CD4-positive, alpha-beta T cell treated with Interleukin-4 for 1 hour (primary cell): ENCODE results near the gene OR51I1.

ENCODE experiments used
- DNase-seq, 2 donors: peaks; one replicate each; pipeline ENCODE4 v3.0.0-alpha.2; 2020 to 2022

The OR51I1 gene, protein sequence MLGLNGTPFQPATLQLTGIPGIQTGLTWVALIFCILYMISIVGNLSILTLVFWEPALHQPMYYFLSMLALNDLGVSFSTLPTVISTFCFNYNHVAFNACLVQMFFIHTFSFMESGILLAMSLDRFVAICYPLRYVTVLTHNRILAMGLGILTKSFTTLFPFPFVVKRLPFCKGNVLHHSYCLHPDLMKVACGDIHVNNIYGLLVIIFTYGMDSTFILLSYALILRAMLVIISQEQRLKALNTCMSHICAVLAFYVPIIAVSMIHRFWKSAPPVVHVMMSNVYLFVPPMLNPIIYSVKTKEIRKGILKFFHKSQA

DNA sequence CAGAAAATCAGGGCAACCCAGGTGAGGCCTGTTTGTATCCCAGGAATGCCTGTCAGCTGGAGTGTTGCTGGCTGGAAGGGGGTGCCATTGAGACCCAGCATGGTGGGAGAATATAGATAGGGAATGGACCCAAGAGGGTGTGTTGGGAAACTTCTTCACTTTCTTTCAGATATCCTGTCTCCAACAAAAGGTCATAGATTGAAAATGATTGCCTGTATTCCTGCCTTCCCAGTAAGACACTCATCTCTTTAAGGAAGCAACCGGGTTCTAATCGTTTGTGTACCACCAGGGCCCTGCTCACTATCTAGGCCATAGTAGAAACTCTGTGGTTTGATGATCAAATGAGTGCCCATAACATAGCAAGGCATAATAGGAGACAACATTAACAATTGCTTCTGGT is at the start of gene OR51I1:
Gene OR51I1 (minus strand): TSS at position 101 of the 400 bp plus-strand sequence. CDS start 0 bp downstream, at position 101.
- DNase-seq: no peak

DNA sequence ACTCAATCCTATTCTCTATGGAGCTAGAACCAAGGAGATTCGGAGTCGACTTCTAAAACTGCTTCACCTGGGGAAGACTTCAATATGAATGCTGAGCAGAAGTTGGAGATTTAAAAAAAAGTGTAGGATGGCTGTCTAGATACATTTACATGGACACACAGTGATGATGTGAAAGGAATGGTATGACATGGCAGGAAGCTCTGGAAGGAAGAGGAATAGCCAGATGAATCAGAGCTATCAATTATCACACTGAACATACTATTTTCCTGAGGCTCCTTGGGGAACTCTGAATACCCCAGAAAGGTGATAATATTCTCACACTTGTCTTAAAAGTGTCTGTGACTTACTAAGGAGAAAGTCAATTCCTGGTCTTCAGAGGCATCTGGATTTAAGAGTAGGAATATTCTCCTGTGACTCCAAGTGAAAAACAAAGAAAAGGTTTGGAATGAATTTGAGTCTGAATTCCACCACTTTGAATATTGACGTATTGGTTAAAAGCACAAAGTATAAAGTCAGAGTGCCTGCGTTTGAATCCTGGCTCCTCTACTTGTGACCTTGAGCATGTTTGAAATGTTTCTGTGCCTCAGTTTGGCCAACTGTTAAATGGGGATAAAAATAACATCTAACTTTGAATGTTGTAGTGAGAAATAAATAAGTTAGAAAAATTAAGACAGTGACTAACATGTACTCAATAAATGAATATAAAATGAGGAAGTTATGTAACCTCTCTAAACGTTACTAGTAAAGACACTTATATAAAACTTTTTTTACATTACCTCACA is 48.5 kb upstream of the OR51I1 start:
- DNase-seq: no peak

DNA sequence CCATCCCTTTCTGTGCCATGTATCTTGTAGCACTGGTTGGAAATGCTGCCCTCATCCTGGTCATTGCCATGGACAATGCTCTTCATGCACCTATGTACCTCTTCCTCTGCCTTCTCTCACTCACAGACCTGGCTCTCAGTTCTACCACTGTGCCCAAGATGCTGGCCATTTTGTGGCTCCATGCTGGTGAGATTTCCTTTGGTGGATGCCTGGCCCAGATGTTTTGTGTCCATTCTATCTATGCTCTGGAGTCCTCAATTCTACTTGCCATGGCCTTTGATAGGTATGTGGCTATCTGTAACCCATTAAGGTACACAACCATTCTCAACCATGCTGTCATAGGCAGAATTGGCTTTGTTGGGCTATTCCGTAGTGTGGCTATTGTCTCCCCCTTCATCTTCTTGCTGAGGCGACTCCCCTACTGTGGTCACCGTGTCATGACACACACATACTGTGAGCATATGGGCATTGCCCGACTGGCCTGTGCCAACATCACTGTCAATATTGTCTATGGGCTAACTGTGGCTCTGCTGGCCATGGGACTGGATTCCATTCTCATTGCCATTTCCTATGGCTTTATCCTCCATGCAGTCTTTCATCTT is 47.6 kb upstream of the OR51I1 start:
- DNase-seq: no peak

DNA sequence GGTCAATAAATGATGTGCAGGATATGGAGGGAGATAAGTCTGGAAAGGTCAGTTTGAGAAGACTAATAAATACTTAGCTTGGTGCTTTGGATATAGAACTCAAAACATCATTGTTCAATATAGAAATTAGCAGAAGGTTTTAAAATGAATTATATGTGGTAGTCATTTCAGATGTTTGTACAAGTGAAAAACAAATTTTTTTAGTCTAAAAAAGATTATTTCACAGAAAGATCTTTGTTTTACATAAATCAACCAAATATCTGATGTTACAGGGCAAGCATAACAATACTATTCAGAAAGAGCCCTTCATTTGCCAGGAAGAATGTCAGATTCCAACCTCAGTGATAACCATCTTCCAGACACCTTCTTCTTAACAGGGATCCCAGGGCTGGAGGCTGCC is 47.1 kb upstream of the OR51I1 start, which contains the start of gene OR52D1:
Gene OR52D1 (plus strand): TSS at position 301 of the 400 bp plus-strand sequence. CDS start 22 bp downstream, at position 323.
- DNase-seq: no peak

DNA sequence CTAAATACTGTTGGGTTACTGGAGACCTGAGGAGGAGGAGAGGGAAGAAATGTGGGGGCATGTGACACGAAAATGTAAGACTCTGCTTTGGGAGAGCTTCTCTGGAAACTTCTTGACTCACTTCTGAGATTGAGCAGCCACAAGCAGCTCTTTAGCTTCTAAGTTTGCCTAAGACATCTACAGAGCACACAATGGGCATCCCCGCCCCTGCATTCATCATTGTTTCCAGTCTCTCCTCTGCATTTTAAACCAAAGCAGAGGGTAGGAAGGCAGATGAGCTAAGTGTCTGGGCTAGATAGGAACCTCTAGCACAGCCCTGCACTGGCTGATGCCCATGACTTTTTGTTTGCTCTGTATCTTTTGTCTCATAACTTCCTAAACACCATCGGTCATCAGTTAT is 45.1 kb upstream of the OR51I1 start:
- no peak for DNase-seq

DNA sequence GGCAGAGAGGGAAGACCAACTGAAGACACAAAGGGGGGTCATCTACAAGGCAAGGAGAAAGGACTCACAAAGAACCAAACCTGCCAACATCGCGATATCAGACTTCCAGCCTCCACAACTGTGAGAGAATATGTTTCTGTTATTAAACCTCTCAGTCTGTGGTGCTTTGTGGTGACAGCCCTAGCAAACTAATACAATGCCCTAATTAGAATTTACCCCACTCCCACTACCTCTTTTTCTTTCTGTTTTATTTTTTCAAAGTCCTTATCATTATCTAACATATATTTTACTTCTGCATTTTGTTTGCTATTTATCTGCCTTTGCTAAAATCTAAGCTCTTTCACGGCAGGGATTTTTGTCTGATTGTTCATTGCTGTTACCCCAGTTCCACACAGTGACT is 44.7 kb upstream of the OR51I1 start:
- no peak for DNase-seq

DNA sequence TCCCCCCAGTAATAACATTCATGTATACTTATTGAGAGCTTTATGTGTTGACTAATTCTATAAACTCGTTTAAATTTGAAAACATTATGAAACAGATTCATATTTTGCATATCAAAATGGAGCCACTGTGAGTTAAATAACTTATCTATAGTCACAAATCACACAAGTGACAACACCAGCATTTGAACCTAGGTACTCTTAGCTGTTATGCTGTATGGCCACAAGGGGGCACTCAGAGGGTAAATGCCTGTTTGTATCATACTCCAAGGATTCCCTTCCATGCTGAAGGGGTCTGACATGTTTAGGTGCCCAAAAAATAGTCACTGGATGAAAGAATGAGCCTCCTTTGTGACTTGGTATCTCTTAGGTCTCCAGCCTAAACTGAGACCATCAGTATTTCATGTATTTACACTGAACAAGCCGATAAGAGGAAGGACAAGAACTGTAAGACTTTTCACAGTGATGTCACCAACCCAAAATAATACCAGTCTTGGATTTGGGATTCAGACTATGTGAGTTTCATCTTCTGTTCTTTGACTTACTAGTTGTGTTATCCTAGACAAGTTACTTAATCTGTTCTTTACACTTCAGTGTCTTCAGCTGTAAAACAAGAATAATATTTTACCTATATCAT is 35.0 kb upstream of the OR51I1 start:
- peak; percentile 30 to 43 for DNase-seq

DNA sequence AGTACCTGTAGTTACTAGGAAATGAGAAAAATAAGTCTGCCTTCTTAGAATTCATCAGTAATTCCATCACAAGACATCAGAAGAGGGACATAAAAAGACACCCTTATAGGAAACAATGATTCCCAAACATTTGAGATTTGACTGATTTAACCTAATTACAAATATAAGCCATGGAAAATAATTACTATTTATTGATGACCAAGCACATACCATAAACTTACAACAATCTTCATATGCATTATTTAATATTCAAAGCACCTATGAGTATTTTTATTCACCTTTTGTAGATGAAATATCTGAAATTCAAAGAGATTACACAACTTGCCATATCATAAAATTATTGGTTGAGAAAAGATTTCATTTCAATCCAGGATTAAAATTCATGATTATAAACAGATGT is 32.6 kb upstream of the OR51I1 start:
- no peak for DNase-seq

DNA sequence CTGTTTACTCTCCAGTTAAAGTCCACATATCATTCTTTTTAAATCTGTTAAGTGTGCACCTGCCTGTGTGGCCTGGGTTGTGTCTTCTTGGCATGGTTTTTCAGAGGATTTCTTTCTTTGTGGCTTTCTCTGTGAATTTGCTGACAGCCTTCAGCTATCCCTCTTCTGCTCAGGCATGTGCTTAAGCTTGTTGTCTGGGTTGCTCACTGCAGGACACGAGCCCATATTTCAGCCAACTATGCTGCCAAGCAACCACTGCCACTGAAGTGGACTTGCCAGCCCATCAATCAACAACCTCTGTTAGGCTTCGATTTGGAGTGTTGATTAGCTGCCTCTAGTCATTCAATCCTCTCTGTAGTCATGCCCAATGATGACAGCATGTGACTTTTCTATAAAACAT is 26.2 kb upstream of the OR51I1 start:
- DNase-seq: no peak

DNA sequence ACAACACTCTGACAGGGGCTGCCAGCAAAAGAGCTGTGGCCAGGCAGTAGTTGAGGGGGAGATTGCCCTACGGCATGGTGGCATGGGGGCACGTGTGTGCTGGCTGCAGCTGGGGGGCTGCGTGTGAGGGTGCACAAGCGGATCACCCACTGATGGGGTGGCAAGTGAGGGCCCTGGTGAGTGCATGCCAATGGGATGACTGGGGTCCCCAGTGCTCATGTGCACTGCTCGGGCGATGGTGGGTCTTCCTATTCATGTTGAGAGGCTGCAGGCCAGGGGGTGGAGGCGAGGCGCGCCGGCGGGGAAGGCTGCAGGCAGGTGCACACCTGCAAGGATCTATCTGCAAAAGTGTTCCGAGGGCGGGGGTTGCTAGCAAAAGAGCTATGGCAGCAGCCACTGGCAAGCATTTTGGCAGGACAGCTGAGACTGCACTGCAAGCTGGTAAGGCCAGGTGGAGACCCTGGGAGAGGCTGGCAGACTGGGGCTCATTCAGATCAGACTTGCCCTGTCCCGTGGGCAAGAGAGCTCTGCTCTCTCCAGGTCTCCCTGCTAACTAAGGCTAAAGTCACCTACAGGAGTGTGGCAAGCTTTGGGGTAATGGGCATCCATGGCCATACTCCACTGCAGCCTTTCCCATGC is 19.8 kb upstream of the OR51I1 start:
- no peak for DNase-seq

DNA sequence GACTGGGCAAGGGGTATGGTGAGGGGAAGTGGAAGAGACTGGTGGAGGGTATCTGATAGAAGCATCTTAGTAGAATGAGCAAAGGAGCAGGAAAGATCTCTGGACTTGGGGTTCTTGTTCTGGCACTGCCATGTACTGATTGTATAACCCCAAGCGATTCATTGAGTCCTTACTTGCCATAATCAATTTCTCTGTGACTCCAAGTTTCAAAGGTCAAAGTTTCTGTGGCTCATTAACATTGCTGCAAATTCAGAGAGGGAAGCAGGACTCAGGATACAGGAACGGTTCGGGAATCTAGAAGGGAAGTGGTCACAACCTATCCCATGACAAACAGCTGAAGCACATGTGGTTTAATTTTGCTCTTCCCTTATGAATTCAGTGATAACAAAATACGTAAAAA is 8.1 kb upstream of the OR51I1 start:
- no peak for DNase-seq

DNA sequence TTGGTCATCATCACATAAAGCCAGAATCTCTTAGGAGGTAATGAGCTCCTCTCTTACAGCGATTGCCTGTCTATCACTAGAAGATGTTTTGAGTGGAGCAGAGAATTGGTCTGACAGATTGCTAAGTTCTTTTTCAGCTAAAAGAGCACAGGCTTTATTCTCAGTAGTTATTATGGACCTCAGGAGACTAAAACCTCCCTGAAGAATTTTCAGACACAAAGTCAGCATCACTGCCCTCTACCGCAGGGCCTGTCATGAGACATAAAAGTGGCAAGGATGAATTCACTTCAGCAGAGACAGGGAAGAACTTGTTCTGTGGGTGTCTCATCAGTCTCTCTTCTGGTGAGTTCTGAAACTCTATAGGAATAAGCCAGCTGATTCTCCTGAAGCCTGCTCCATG is 7.7 kb upstream of the OR51I1 start, which contains the start of gene OR51I2:
Gene OR51I2 (plus strand): TSS at position 301 of the 400 bp plus-strand sequence. CDS start 4,166 bp downstream, outside the sequence.
- no peak for DNase-seq

DNA sequence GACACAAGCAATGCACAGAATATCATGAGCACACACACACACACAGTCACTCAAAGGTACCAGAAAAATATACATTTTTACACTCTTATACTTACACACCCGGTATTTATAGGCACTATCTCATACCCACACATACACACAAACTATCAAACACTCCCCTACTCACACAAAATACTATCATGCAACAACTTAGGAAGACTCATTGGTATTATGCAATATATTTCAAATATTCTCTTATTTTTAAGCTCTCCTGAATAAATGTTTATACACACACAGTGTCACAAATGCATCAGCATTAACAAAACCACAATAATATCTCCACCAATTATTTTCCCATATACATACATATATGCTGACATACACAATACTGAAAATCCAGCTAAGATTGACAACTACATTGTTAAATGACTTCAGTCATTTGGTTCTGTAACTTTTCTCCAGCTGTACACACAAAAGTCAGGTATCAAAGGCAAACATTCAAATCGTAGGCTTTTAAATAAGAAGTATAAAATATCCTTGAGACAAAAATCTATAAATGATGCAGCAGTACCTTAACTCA is 2.6 kb upstream of the OR51I1 start:
- DNase-seq: no peak

DNA sequence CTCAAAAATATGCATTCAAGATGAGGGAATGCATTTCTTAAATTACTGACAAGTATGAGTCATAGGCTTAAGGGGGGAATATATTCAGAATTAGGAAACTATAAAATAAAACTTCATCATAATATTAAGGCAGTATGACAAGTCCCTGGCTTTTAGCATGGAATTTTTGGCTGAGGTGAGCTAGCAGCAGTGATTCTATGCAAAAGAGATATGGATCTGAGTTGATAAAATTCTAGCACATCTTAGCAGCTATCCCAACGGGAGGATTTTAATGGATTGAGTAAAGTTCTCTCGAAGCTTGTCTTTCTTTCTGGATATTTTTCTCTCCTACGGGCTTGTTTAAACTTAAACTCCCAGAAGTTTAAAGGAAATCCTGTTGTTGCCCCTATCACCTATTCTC is 18.2 kb downstream of the OR51I1 start:
- no peak for DNase-seq

DNA sequence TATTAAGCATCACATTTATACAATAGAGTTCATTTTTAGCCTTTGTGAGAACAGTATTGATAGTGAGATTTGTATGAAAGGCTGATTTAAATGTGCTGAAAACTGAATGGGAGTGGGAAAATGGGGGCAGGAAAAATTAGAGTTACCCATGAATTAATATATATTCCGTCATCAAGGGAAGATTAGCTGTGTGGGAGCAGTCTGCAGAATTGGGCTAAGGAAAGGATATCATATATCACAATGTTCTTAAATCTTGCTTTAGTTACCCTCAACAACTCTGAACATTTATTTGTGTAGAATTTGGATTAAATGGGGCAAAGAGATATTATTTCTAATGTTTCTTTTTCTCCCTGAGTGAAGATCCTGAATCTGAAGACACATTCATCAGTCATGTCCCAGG is 19.5 kb downstream of the OR51I1 start, which contains the start of gene OR51Q1:
Gene OR51Q1 (plus strand): TSS at position 301 of the 400 bp plus-strand sequence. CDS start 90 bp downstream, at position 391.
- DNase-seq: no peak

DNA sequence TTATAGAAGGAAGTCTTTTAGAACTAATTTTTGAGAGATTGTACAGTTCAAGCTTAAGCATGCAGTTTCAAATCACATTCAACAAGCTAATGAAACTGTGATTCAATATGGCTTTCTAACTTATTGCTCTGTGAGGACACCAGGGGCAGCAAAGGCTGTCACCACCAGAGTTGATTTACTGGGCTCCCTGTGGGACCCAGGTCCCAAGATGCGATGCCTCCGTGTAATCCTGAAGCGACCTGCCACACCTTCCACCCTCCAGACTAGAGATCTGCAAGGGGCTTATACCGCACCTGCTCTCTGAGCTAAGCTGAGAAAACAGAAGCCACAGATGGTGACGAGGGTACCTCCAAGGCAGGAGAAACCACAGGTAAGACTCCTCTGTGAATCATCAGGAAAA is 20.3 kb downstream of the OR51I1 start:
- no peak for DNase-seq

DNA sequence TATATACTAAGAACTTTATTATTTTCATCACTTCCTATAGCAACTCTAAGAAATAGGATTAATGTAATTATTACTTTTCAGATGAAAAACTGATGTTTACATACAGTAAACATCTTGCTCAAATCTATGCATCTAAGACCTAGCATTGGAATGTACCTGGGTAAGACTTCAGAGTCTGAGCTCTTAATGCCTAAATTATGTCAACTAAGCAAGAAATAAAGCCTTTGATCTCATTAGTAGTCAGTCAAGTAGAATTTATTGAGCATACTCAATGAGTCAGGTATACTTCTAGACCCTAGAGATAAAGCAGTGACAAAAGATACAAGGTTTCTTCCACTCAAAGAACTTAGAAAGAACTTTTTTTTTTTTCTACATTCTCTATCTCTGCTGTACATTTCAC is 36.1 kb downstream of the OR51I1 start:
- no peak for DNase-seq

DNA sequence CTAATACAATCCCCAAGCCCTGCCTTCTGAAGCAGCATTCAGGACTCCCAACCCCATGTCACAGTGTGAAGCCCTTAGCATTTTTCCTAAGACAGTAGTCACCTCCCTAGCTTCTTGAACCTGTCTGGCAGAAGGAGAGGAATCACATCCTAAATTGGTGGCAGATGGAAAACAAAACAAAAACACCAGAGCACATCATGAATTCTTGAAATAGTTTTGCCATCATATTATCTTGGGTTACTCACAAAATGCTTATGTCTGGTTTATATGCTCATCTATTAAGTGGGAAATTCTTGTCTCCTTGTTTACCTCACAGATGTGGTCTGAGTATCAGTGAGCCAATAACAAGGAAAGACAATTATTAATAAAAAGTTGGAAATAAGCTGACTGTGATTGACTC is 42.4 kb downstream of the OR51I1 start:
- DNase-seq: no peak

DNA sequence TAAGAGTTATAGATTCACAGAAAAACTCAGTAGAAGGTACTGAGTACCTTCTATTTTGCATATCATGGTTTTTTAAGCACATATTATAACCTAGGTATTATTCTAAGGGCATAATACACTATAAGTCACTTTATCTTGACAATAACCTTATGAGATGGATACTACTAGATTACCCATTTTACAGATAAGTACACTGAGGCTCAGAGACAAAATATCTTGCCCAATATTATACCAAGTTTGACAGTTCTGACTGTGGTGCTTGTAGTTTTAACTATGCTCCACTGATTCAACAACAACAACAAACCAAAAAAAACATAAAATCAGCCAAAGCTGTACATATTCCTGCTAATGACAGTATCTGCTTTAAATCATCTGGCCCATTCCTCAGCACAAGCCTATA is 47.2 kb downstream of the OR51I1 start:
- no peak for DNase-seq
